IPS-NIHi7 (cell line): ENCODE results near the gene GPR137C.

Source experiments
- DNase-seq: peaks from one replicate; pipeline ENCODE4 v3.0.0; 2012; ENCODE audit warnings: mixed read lengths; ENCODE audit errors: extremely low spot score

Gene GPR137C

GRCh38 chr14:52552063-52552988 lies at the start of gene GPR137C, which contains the start of gene TXNDC16:
TSS of gene GPR137C (plus strand) at chr14:52552836. CDS start at chr14:52553148, 312 bp downstream.
TSS of gene TXNDC16 (minus strand) at chr14:52552505. CDS start at chr14:52543557, 8,948 bp downstream.
- DNase-seq = peak; percentile 98

- no peak for DNase-seq
Measured at GRCh38 chr14:52513249-52513648, 39.4 kb upstream of the GPR137C start.

- no peak for DNase-seq
Measured at GRCh38 chr14:52514046-52514811, 38.4 kb upstream of the GPR137C start.

- no peak for DNase-seq
Measured at GRCh38 chr14:52522033-52522432, 30.6 kb upstream of the GPR137C start.

GRCh38 chr14:52522581-52523345 lies 29.9 kb upstream of the GPR137C start:
- no peak for DNase-seq

GRCh38 chr14:52527052-52527451 lies 25.6 kb upstream of the GPR137C start:
- DNase-seq = no peak

- DNase-seq = no peak
Measured at GRCh38 chr14:52531481-52531880, 21.2 kb upstream of the GPR137C start.

GRCh38 chr14:52536269-52536668 lies 16.4 kb upstream of the GPR137C start:
- no peak for DNase-seq

- no peak for DNase-seq
Measured at GRCh38 chr14:52538623-52539022, 14.0 kb upstream of the GPR137C start.

GRCh38 chr14:52545584-52546317 lies 6.9 kb upstream of the GPR137C start:
- DNase-seq = no peak

GRCh38 chr14:52546318-52546670 lies 6.3 kb upstream of the GPR137C start:
- DNase-seq = no peak

GRCh38 chr14:52547027-52547426 lies 5.6 kb upstream of the GPR137C start:
- DNase-seq = no peak

GRCh38 chr14:52547526-52547925 lies 5.1 kb upstream of the GPR137C start:
- no peak for DNase-seq

GRCh38 chr14:52550661-52551060 lies 2.0 kb upstream of the GPR137C start:
- DNase-seq = no peak

GRCh38 chr14:52551205-52551604 lies 1.4 kb upstream of the GPR137C start:
- no peak for DNase-seq

- DNase-seq = no peak
Measured at GRCh38 chr14:52551696-52552062, 957 bp upstream of the GPR137C start.

GRCh38 chr14:52553002-52553670 lies 500 bp downstream of the GPR137C start:
- DNase-seq = no peak

GRCh38 chr14:52553671-52554575 lies 1.3 kb downstream of the GPR137C start:
- DNase-seq = peak; percentile 40

GRCh38 chr14:52558688-52559087 lies 6.1 kb downstream of the GPR137C start:
- no peak for DNase-seq

GRCh38 chr14:52563120-52563519 lies 10.5 kb downstream of the GPR137C start:
- no peak for DNase-seq
